HG03520 (cell line): ENCODE results near the gene TANGO6.
"Not testable (repeated sequence)": the region's sequence is repeated elsewhere in the genome, so short reads cannot be mapped to it uniquely, and the experiment has no call there.

Experiments
- ATAC-seq: cut with Tn5 transposase; IDR thresholded peaks from one replicate; pipeline ENCODE4 v1.9.1; 2021; ENCODE audit warnings: mild to moderate bottlenecking, moderate library complexity; ENCODE audit not compliant: unreplicated experiment

Gene TANGO6

DNA sequence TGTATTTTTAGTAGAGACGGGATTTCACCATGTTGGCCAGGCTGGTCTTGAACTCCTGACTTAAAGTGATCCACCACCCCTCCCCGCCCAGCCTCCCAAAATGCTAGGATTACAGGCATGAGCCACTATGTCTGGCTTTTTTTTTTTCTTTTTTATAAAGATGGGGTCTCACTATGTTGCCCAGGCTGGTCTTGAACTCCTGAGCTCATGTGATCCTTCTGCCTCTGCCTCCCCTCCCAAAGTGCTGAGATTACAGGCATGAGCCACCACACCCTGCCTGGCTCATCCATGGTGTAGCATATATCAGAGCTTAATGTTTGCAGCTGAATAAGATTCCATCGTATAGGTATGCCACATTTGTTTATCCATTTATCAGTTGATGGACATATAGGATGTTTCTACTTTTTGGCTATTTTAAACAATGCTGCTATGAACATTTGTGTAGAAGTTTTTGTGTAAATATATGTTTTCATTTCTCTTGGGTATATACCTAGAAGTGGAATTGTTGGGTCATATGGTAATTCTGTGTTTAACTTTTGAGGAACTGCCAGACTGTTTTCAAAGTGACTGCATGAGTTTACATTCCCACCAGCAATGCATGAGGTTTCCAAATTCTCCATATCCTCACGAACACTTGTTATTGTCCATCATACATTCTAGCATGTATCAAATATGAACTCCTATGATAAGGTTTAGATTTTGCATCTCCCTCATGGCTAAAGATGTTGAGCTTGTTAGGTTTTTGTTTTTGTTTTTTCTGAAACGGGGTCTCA lies 206.5 kb downstream of the TANGO6 start:
- ATAC-seq, result no peak

DNA sequence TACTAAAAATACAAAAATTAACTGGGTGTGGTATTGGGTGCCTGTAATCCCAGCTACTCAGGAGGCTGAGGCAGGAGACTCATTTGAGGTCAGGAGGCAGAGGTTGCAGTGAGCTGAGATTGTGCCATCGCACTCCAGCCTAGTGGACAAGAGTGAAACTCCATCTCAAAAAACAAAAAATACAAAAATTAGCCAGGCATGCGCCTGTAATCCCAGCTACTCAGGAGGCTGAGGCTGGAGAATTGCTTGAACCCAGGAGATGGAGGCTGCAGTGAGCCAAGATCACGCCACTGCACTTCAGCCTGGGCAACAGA lies 208.1 kb downstream of the TANGO6 start:
- not testable (repeated sequence) for ATAC-seq

DNA sequence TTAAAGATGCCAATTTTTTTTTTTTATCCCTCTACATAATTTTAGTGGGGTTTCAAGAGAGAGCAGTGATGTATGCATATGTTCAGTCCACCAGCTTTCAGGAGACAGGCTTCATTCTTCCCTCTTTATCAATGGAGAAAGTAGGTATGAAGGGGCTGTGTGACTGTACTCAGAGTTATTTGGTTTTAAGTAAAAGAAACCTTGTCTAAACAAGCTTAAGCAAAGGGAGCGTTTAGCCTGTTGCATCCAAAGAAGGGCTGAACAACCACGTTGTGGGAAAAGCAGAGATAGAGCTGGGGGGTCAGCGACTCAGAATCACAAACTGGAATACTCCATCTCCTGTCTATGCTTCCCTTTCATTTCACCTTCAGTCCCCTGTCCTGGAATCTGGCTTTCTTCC lies 211.7 kb downstream of the TANGO6 start:
- ATAC-seq, result no peak

DNA sequence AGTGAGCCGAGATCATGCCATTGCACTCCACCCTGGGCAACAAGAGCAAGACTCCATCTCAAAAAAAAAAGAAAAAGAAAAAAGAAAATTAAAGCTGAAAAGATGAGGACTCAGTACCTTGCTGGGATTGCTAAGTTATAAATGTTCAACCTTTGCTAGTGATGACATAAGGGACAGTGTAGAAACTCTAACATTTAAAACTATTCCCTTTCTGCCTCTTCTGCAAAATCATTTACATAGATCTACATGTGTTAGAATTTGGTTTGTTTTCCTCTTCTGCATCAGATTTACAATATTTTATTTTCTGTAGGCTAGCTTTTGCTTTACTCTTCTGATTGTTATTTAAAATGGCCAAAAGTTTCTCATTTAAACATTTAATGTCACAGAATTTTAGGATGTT lies 212.6 kb downstream of the TANGO6 start:
- ATAC-seq, result no peak

DNA sequence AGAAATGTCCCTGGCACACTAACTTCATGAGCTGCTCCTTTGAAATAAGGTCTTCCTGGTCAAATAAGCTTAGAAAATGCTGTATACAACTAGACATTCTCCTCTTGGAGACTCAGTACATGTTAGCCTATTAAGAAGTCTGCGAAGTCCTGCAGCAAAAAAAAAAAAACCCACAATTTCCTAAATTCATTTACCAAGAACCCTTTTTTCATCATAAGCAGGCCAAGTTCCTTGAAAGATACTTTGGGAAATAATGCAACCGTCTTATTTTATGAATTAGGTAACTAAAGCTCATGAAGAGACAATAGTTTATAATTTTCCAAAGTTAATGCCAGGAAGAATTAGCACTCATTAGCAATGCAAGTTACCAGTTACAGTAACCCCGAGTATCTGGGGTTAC lies 213.1 kb downstream of the TANGO6 start:
- no peak for ATAC-seq

DNA sequence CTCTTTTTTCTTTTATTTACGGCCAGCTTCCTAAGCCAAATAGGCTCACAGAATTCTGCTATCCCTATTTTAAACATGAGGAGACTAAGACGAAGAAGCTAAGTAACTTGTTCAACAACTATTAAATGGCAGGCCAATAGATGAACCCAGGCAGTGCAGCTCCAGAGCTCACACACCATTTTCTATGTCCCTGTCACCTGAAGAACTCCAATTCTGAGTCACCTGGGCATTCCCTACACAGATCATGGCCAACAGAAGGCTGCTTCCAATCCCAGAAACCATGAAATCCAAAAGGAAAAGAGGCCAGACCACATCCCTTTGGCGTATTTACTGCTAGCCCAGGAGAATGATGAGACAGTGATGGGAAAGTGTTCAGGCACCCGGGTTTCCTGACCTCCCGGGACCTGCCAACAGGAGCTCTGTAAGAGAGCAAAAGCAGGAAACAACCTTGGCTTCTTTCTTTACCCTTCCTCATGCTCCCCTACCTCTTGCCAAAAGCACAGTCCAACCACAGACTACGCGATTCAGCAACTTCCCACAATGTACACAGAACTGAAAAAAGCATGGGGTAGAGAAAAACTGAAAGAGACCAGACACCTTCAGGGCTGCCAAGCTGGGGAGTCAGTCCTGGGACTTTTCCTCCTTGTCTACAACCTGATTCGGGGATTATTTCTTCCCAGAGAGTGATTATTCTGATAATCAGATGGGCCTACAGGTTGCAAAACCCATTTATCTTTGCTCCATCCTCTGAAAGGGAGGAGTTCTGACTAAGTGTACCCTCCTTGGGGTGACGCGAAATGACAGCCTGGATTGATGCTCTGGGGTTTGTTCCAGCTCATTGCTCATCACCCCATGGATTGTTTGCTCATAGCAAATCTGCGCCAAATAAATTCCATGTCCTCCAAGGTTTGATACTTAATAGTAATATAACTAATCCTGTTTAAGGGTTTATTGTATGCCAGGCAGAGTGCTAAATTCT lies 214.4 kb downstream of the TANGO6 start:
- ATAC-seq, result no peak

DNA sequence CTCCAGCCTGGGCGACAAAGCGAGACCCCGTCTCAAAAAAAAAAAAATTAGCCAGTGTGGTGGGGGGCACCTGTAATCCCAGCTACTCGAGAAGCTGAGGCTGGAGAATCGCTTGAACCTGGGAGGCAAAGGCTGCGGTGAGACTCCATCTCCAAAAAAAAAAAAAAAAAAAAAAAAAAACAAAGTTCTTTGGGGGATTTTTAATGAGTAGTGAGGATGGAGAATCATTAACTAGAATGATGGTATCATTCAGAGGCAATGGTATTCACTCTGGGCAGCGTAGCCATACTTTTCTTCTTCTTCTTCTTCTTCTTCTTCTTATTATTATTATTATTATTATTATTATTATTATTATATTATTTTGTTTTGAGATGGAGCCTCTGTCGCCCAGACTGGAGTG lies 220.2 kb downstream of the TANGO6 start:
- not testable (repeated sequence) for ATAC-seq

DNA sequence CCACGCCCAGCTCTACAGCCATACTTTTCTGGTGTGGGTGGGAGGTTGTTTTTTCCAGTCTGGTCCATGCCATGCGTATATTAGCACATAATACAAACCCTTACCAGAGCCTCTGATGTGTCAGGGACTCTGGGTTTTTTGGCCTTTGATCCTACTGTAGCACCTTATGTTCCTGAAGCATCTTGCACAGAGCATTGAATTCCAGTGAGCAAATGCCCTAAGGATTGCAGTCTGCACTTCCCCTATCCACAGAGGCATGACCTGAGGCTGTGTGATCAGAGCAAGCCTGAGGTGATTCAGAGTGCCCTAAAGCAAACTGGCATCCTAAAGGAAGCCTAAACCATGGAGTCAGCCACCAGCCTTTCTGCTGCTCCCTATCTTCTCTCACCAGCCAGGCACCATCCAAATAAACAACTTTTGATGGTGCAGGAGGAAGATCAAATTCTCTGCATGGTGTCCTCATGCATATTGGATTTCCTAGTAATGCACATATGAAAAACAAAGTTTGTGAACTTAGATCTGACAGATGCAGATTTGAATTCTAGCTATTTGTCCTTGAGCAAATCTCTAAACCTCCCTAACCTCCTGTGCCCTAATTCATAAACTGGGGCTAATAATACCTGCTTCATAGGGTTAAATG lies 220.9 kb downstream of the TANGO6 start:
- ATAC-seq, result no peak

DNA sequence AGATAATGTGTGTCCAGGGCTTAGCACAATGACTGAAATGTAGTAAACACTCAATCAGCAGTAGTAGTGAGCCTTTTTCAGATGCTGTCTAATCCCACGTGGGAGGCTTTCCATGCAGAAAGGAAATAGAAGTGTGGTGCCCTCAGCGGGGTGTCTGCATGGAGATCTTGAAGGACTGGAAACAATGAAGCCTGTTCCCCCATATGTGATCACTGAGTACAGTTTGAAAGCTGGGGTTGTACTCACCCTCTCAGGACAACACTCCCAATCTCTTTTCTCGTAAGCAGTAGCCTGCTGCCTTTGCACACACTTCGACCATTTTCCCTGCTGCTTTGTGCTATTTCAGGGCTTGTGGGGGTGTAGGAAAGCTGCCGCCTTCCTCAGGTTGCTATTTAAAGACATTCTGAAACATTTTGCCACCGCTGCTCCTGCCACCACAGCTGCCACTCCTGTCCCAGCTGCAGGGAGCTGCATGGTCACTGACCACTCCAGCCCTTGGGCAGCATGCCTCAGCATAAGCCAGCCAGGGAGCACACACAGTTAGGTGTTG lies 221.5 kb downstream of the TANGO6 start:
- ATAC-seq, result no peak

DNA sequence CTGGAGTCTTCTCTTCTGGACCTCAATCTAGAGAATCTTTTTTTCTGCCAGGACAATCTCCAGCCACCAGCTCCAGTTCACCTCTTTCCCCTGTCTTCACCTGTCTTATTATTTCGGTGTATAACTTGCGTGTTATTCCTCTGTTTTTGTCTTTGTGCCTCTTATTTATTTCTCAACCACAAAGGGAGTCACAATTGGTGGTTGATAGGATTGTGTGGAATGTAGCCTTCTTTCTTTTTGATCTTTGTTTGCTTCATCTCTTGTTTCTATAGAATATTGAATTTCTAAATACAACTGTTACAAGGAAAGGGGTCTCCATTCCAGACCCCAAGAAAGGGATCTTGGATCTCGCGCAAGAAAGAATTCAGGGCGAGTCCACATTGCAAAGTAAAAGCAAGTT lies 226.2 kb downstream of the TANGO6 start:
- no peak for ATAC-seq

DNA sequence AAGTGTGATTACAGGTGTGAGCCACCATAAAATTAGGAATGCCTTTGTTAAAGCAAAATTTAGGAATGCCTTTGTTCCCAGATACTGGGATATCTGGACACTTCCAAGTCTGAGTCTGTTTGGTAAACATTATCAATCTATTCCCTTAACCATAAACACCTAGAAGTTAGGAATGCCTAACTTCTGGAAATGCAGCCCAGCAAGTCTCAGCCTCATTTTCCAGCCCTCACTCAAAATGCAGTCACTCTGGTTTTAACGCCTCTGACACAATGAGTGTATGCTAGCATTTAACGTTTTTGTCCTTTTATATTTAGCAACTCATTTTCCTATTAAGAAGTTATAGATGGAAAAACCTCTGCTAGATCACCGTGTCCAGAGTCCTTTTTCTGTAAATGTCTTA lies 227.7 kb downstream of the TANGO6 start:
- ATAC-seq, result no peak

DNA sequence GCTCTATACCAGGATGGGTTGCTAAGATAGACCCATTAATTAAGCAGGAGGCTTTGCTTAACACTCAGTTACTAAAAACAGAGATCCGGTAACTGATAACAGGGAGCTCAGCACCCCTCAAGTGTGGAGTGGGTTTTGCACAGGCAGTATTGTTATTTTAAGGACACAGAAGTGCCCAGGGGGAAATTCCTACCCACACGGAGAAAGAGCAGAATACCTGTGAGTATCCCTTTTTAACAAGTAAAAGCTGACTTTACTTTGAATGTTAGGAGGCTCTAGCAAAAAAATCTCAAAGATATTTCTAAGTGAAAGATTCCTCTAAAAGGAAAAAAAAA lies 229.3 kb downstream of the TANGO6 start:
- ATAC-seq, result no peak

DNA sequence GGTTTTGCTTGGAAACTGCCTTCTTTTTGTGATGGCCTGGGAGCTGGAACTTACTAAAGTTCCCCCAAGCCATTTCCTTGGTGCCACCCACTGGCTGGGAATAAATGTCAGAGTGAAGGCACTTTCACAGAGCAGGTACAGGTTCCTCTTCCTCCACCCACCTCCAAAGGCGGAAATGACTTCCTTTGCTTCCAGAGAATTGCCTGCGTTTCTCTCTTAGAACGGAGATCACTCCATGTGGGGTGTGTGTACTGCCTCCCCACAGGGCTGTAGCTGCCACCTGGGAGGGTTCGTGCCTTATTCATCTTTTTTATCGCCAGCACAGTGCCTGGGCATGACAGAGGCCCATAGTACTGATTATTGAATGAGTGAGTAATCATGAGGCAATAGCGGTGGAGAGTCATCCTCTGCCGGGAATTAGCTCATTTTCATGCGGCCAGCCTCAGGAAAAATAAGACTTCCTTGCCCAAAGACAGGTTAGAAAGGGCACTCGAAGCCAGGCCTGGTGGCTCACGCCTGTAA lies 229.9 kb downstream of the TANGO6 start:
- no peak for ATAC-seq

DNA sequence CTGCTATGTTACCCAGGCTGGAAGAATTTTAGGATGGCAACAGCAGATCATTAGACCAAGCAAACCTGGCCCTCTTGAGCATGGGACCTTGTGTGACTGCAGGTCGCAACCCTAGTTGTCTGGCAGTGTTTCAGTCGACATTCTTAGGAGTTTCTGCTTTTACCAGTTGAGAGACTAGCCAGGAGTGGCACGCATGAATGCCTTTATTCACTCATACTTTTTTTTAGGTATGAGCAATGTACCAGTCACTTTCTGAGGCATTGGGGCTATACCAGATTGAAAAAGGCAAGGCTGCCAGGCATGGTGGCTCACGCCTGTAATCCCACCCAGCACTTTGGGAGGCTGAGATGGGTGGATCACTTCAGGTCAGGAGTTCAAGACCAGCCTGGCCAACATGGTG lies 233.9 kb downstream of the TANGO6 start:
- no peak for ATAC-seq

DNA sequence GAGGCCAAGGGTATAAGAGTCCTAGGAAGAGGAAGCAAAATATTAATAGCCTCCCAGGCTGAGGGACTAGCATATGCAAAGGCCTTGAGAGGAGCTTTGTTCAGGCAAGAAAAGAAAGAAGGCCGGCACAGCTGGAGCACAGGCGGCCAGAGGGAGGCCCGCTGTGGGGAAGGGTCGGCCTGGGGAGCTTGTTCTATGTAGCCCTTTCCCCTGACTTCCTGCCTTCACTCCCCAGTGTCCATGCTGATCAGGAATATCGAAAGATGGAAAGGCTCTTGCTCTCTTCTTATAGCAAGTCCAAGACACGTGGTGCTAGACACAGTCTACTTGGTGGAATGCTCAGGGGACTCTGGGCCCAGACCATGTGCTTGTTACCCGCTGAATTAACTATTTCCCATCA lies 234.7 kb downstream of the TANGO6 start:
- ATAC-seq, result no peak

DNA sequence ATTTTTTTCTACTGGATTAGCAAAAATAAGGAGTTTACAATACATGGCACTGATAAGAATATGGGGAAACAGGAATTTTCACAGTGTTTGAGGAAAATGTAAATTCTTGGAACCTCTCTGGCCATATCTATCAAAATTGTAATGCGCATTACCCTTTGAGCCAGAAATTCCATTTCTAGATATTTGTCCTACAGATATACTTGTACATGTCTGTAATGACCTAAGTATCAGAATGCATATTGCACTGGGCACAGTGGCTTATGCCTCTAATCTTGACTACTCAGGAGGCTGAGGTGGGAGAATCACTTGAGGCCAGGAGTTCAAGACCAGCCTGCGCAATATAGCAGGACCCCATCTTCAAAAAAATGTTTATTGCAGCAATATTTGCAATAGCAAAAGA lies 236.4 kb downstream of the TANGO6 start:
- ATAC-seq, result no peak

DNA sequence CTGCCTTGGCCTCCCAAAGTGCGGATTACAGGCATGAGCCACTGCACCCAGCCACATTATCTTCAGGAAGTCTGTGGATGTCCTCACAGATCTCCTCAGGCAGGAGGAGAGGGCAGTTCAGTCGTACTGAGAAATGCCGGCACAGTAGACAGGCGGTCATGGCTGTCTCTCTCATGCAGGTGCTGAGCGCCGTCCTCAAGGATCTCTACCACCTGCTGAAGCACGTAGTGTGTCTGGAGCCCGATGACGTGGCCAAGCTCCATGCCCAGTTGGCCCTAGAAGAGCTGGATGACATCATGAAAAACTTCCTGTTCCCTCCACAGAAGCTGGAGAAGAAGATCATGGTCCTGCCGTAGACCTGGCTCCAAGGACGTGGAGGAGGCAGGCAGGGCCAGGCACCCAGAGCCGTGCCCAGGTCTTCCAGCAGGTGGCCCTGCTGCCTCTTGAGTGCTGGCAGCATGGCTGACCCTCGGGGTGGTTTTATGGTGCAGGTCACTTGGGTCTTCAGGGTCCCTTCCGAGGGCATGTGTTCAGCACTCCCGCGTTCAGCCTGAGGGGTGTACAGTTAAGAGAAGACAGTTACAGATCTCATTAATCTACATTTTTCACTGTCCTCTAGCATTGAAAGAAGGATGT lies 240.1 kb downstream of the TANGO6 start:
- ATAC-seq, result no peak

DNA sequence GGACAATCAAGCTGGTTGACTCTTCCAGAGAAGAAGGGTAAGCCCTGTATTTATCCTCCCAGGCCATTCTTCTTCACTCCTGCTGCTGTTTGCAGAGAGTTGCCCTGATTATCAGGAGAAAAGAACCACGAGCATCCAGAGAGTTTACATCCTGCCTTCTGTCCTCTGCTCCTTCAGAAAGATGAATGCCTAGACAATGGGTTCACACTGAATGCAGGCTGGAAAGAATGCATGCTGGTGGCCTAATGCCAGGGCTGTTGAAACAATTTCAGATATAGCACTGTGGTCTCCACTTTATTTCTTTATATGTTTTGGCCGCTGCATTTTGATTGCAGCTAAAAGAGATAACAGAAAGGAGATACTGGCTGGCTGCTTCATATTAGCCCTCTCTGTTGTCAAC lies 241.0 kb downstream of the TANGO6 start:
- ATAC-seq, result no peak

DNA sequence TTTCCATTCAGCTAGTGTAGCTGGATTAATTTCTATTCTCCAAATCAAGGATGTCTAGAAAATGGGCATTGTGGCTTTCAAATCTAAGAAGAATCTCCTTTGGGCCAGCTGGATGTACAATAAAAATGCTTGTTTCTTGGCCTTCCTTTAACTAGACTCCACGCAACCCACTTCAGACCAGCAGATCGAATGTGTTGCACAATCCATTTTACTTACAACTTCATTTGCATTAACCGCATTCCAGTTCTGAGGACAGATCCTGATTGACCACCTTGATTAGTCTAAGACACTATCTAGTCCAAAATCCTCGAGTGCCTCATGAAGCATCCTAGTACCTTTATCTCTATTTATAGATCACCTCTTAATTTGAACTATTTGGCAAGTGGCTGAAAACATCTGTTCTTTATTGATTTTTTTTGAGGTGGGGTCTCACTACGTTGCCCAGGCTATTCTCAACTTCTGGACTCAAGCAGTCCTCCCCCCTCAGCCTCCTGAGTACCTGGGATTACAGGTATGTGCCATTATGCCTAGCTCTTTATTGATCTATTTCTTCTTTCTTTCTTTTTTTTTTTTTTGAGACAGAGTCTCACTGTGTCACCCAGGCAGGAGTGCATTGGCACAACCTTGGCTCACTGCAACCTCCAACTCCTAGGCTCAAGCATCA lies 241.8 kb downstream of the TANGO6 start:
- no peak for ATAC-seq

DNA sequence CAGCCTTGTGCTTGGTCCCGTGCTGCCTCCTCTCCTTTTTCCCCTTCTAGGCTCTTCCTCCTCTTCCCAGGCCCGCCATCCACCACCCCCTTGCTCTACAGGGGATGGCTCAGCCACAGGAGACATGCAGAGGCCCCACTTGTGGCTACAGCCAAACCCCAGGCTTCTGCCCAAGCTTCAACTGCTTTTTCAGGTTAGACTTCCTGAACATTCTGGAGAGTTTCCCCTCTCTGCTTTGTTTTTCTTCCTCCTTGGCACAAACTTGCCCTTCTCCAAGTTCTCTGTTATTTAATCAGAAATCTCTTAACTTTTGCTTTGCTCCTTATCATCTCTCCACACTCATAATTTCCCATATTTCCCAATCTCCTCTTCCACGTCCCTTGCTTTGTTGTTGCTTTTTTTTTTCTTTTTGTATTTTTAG lies 243.8 kb downstream of the TANGO6 start:
- no peak for ATAC-seq
